Renal cortex interstitium (tissue), 15 donors: ENCODE data around the gene NAA30. TPM values are rescaled to one million over a fixed set of nuclear protein-coding genes. Genes with fewer than 3 reads are reported as not detected.
"Not testable (repeated sequence)": the region's sequence is repeated elsewhere in the genome, so short reads cannot be mapped to it uniquely, and the experiment has no call there.

Source experiments
- DNase-seq, 11 donors: peaks; one replicate each; pipeline ENCODE4 v3.0.0-alpha.2; 2013; ENCODE audit warnings: low read depth in 9 of 11, low spot score in 4 of 11; ENCODE audit errors: extremely low read depth in 1 of 11
- long read RNA-seq, 16 experiments: transcript quantifications; one replicate each; lab custom pipeline, GENCODE V29; 2026
- polyA plus RNA-seq, 3 donors: library from polyadenylated mRNA; unstranded; fragments of 120-200 nt; gene quantifications; one replicate each; pipeline ENCODE4 v1.2.1, GENCODE V29; 2013; ENCODE audit not compliant: insufficient read length in 3 of 3

The NAA30 gene
- 10 to 100 TPM; 26.7 to 33.3 (median 31.2) TPM for polyA plus RNA-seq
- long read RNA-seq, donor 1, full-length matches to known transcripts: 4 of 4 reads
- long read RNA-seq, donor 1, partial matches to known transcripts: 0 of 4 reads
- long read RNA-seq, donor 1, other reads (novel, unspliced or antisense): 0 of 4 reads
- long read RNA-seq, donor 2, full-length matches to known transcripts: 3 of 3 reads
- long read RNA-seq, donor 2, partial matches to known transcripts: 0 of 3 reads
- long read RNA-seq, donor 2, other reads (novel, unspliced or antisense): 0 of 3 reads
- long read RNA-seq, donor 3, full-length matches to known transcripts: 12 of 44 reads
- long read RNA-seq, donor 3, partial matches to known transcripts: 15 of 44 reads
- long read RNA-seq, donor 3, other reads (novel, unspliced or antisense): 17 of 44 reads
- long read RNA-seq, donor 4, full-length matches to known transcripts: 3 of 3 reads
- long read RNA-seq, donor 4, partial matches to known transcripts: 0 of 3 reads
- long read RNA-seq, donor 4, other reads (novel, unspliced or antisense): 0 of 3 reads
- long read RNA-seq, donor 5: 0 reads
- long read RNA-seq, donor 6, full-length matches to known transcripts: 6 of 140 reads
- long read RNA-seq, donor 6, partial matches to known transcripts: 123 of 140 reads
- long read RNA-seq, donor 6, other reads (novel, unspliced or antisense): 11 of 140 reads
- long read RNA-seq, donor 7, full-length matches to known transcripts: 6 of 6 reads
- long read RNA-seq, donor 7, partial matches to known transcripts: 0 of 6 reads
- long read RNA-seq, donor 7, other reads (novel, unspliced or antisense): 0 of 6 reads
- long read RNA-seq, donor 8: 0 reads
- long read RNA-seq, donor 9, full-length matches to known transcripts: 1 of 7 reads
- long read RNA-seq, donor 9, partial matches to known transcripts: 6 of 7 reads
- long read RNA-seq, donor 9, other reads (novel, unspliced or antisense): 0 of 7 reads
- long read RNA-seq, donor 10, full-length matches to known transcripts: 5 of 5 reads
- long read RNA-seq, donor 10, partial matches to known transcripts: 0 of 5 reads
- long read RNA-seq, donor 10, other reads (novel, unspliced or antisense): 0 of 5 reads
- long read RNA-seq, donor 11, full-length matches to known transcripts: 4 of 13 reads
- long read RNA-seq, donor 11, partial matches to known transcripts: 9 of 13 reads
- long read RNA-seq, donor 11, other reads (novel, unspliced or antisense): 0 of 13 reads
- long read RNA-seq, donor 12, full-length matches to known transcripts: 2 of 93 reads
- long read RNA-seq, donor 12, partial matches to known transcripts: 54 of 93 reads
- long read RNA-seq, donor 12, other reads (novel, unspliced or antisense): 37 of 93 reads
- long read RNA-seq, donor 13: 0 reads
- long read RNA-seq, donor 14, full-length matches to known transcripts: 5 of 5 reads
- long read RNA-seq, donor 14, partial matches to known transcripts: 0 of 5 reads
- long read RNA-seq, donor 14, other reads (novel, unspliced or antisense): 0 of 5 reads
- long read RNA-seq, donor 15, full-length matches to known transcripts: 2 of 2 reads
- long read RNA-seq, donor 15, partial matches to known transcripts: 0 of 2 reads
- long read RNA-seq, donor 15, other reads (novel, unspliced or antisense): 0 of 2 reads
- long read RNA-seq, donor 16, full-length matches to known transcripts: 15 of 301 reads
- long read RNA-seq, donor 16, partial matches to known transcripts: 211 of 301 reads
- long read RNA-seq, donor 16, other reads (novel, unspliced or antisense): 75 of 301 reads

- DNase-seq: peak; percentile 82 to 94 (median 88)
Observed at GRCh38 chr14:57390037-57390805, at the start of gene NAA30. Gene NAA30 (plus strand): TSS chr14:57390586. CDS start chr14:57390958, 372 bp downstream.

- not testable (repeated sequence) for DNase-seq
Observed at GRCh38 chr14:57343545-57344297, 46.7 kb upstream of the NAA30 start.

GRCh38 chr14:57345106-57345505 lies 45.3 kb upstream of the NAA30 start:
- DNase-seq: no peak

GRCh38 chr14:57346741-57347140 lies 43.6 kb upstream of the NAA30 start:
- no peak for DNase-seq

GRCh38 chr14:57352396-57353170 lies 37.8 kb upstream of the NAA30 start:
- DNase-seq: no peak

- DNase-seq: no peak
Observed at GRCh38 chr14:57355081-57355800, 35.1 kb upstream of the NAA30 start.

- peak in 3 of 11 donors; percentile 1 to 12 (median 8) for DNase-seq
Observed at GRCh38 chr14:57362361-57362760, 28.0 kb upstream of the NAA30 start.

GRCh38 chr14:57364659-57365450 lies 25.5 kb upstream of the NAA30 start:
- no peak for DNase-seq

- DNase-seq: not testable (repeated sequence)
Observed at GRCh38 chr14:57370187-57370586, 20.2 kb upstream of the NAA30 start.

GRCh38 chr14:57371013-57371412 lies 19.4 kb upstream of the NAA30 start:
- DNase-seq: no peak

GRCh38 chr14:57375156-57375555 lies 15.2 kb upstream of the NAA30 start:
- no peak for DNase-seq

- no peak for DNase-seq
Observed at GRCh38 chr14:57378661-57379060, 11.7 kb upstream of the NAA30 start.

- no peak for DNase-seq
Observed at GRCh38 chr14:57380935-57381334, 9.5 kb upstream of the NAA30 start.

GRCh38 chr14:57382283-57382682 lies 8.1 kb upstream of the NAA30 start:
- DNase-seq: no peak
